H1 (cell line): ENCODE results near the gene RABGGTA. TPM values are rescaled to one million over a fixed set of nuclear protein-coding genes. Genes with fewer than 3 reads are reported as not detected.

Experiments used
- ATF2 ChIP-seq: IDR thresholded peaks from 2 replicates; pipeline ENCODE4 v1.6.1; 2012; ENCODE audit warnings: low read length, inconsistent platforms
- CHD7 ChIP-seq: fragments of 300-600 bp; sonication (generic); IDR thresholded peaks from 2 replicates; pipeline ENCODE4 v1.7.1; 2012; ENCODE audit warnings: low read length, moderate library complexity, mild to moderate bottlenecking, inconsistent platforms; ENCODE audit not compliant: insufficient replicate concordance
- JUND ChIP-seq: IDR thresholded peaks from 2 replicates; pipeline ENCODE4 v1.6.1; 2011; ENCODE audit warnings: mild to moderate bottlenecking, improper control_type of control experiment, low read length
- NRF1 ChIP-seq: IDR thresholded peaks from 2 replicates; pipeline ENCODE4 v1.6.1; 2011; ENCODE audit warnings: mild to moderate bottlenecking, low read depth, low read length, improper control_type of control experiment
- USF2 ChIP-seq: IDR thresholded peaks from 2 replicates; pipeline ENCODE4 v1.6.1; 2011; ENCODE audit warnings: low read length, improper control_type of control experiment
- YY1 ChIP-seq: IDR thresholded peaks from 2 replicates; pipeline ENCODE4 v1.6.1; 2011; ENCODE audit warnings: low read depth, mild to moderate bottlenecking, low read length
- polyA plus RNA-seq, 7 experiments: library from polyadenylated mRNA; depleted of rRNA in 3 of 7; stranded (reverse) in 5 of 7; unstranded in 2 of 7; fragments of >200 nt in 5 of 7; fragments of 200-250 nt in 2 of 7; gene quantifications; 1 replicate in 5 of 7; 2 replicates in 1 of 7; 4 replicates in 1 of 7; pipeline versions ENCODE4 v1.2.1 to v1.2.3, GENCODE V29; 2011 to 2013; ENCODE audit warnings: missing spikeins in 2 of 7, mixed read lengths in 2 of 7
- total RNA-seq: library from RNA; stranded (reverse); fragmentation: NEBNext Ultra II Directional; extraction: Animal tissue kit (Norgen Biotek cat#: 25700); gene quantifications from 2 replicates; pipeline ENCODE4 v1.2.1, GENCODE V29; 2021

RABGGTA gene
- total and polyA plus RNA-seq, 2 of the 8 experiments (the other 6 are each of a cell fraction or from before 2014, with no cell fraction given): 16.0 to 49.8 TPM

- TF ChIP-seq JUND (no peak), NRF1 (no peak), YY1 (no peak), ATF2 (no peak), USF2 (peak; percentile 20; the same call in 1 of the 2 replicates), CHD7 (no peak)
Observed at GRCh38 chr14:24232645-24233537, 38.5 kb downstream of the RABGGTA start, which contains the start of gene GMPR2 (continued).
